Heart right ventricle (tissue), 16 donors: ENCODE measurements around the gene CBX2. TPM values are rescaled to one million over a fixed set of nuclear protein-coding genes. Genes with fewer than 3 reads are reported as not detected.
A peak's percentile ranks its signal among the peaks of the same experiment; 100 is the strongest.

ENCODE experiments used
- ATAC-seq, 8 donors: fragments of 200-7000 bp; cut with Tn5 transposase; one replicate each; pipeline ENCODE4 v1.9.1; 2020; ENCODE audit warnings: mild to moderate bottlenecking in 8 of 8, moderate library complexity in 8 of 8, moderate number of reproducible peaks in 1 of 8
- DNase-seq, 2 donors: peaks; one replicate each; pipeline ENCODE4 v3.0.0-alpha.2; 2020
- H3K27ac ChIP-seq, 10 donors: fragments of 200-600 bp; sonication (generic) in 2 of 10; one replicate each; pipeline versions ENCODE4 v1.5.0 to v1.8.0; 2020 to 2022; ENCODE audit warnings: mild to moderate bottlenecking in 3 of 10
- H3K27me3 ChIP-seq, 7 donors: fragments of 200-600 bp; one replicate each; pipeline ENCODE4 v1.8.0; 2021 to 2022; ENCODE audit warnings: mild to moderate bottlenecking in 2 of 7
- H3K36me3 ChIP-seq, 9 donors: fragments of 200-600 bp; sonication (generic) in 1 of 9; one replicate each; pipeline versions ENCODE4 v1.5.0 to v1.8.0; 2020 to 2022; ENCODE audit warnings: mild to moderate bottlenecking in 2 of 9
- H3K4me1 ChIP-seq, 9 donors: fragments of 200-600 bp; sonication (generic) in 1 of 9; one replicate each; pipeline versions ENCODE4 v1.5.0 to v1.8.0; 2020 to 2022; ENCODE audit warnings: mild to moderate bottlenecking in 4 of 9
- H3K4me3 ChIP-seq, 10 donors: fragments of 200-600 bp; sonication (generic) in 2 of 10; one replicate each; pipeline versions ENCODE4 v1.5.0 to v1.8.0; 2020 to 2022; ENCODE audit warnings: mild to moderate bottlenecking in 7 of 10, moderate library complexity in 2 of 10
- H3K9me3 ChIP-seq, 11 donors: fragments of 200-600 bp in 10 of 11; sonication (generic) in 2 of 11; one replicate each; pipeline versions ENCODE4 v1.5.0 to v1.8.0; 2013 to 2022; ENCODE audit warnings: mild to moderate bottlenecking in 2 of 11, control low read depth in 1 of 11, moderate library complexity in 1 of 11
- CTCF ChIP-seq, 9 donors: fragments of 200-600 bp; sonication (generic) in 2 of 9; IDR thresholded peaks; one replicate each; pipeline versions ENCODE4 v1.5.0 to v1.8.0; 2021 to 2022; ENCODE audit warnings: antibody characterized with exemption in 9 of 9, mild to moderate bottlenecking in 5 of 9, moderate library complexity in 1 of 9
- WGBS, 2 donors: extraction: QIAGEN DNeasy Blood & Tissue Kit; methylation state at CpG; one replicate each; pipeline ENCODE4 v1.1.7; 2013; ENCODE audit warnings: inconsistent platforms in 1 of 2; 5-methylcytosine and 5-hydroxymethylcytosine counted together
- intact Hi-C, 10 donors: fragments of 100-400 bp; cut with DNase I; formaldehyde crosslinking; loops; one replicate each; pipeline versions ENCODE4 v1.11.1 to v1.14.2; 2022
- polyA plus RNA-seq, 2 donors: library from polyadenylated mRNA; stranded (reverse); fragments of 200-250 nt; gene quantifications; one replicate each; pipeline ENCODE4 v1.2.3, GENCODE V29; 2013
- total RNA-seq, 10 donors: library from RNA; stranded (reverse); fragmentation: NEBNext Ultra II Directional in 3 of 10; extraction: Animal tissue kit (Norgen Biotek cat#: 25700) in 3 of 10; gene quantifications; one replicate each; pipeline versions ENCODE4 v1.2.1 to v1.2.4, GENCODE V29; 2021 to 2023
- donor health status: Arrhythmogenic right ventricular cardiomyopathy.
- donor health status: ischemic (EF 13 %, LVEDD 7.1; RV severe dilation, severe dysfunction).
- donor health status: healthy with polysubstance abuse.
- donor health status: DM: no; HTN: yes; CAD: no.
- donor health status: DM: no; HTN: no; CAD: no.
- donor health status: ischemic (EF 25% LVEDD 6.9; RV normal size, moderate dysfunction).
- donor health status: ischemic (EF 25% LVEDD 5.7; RV mildly dilated, moderate dysfunction).
- donor health status: healthy.
- donor health status: DM: yes; HTN: yes; CAD: no.
- donor health status: Ischemic cardiomyopathy.
- donor health status: ischemic (EF 35%, LVEDD 5.7; RV mildly dilated, moderate dysfunction).
- donor health status: nonischemic (EF 11% LVEDD 7.7; RV severe dilation, severe dysfunction).
- donor health status: DM: yes; HTN: yes; CAD: no.
- donor health status: PGD.
- donor health status: ischemic (EF 29% LVEDD 5.4; RV normal size, mild dysfunction).
- donor health status: nonischemic (EF 23%, LVEDD 6.1; RV moderate dilation, normal function).

CBX2 gene
- total and polyA plus RNA-seq, 12 donors, result 1.5 to 7.1 (median 2.9) TPM

GRCh38 chr17:79833110-79833450 is 55.1 kb downstream of the CBX2 start:
- ATAC-seq (no peak), DNase-seq (no peak)
- Histone ChIP-seq H3K27ac (peak overlapping the region in 1 of 10 donors; percentile 87), H3K27me3 (no peaks in the 10 kb centered on the region), H3K9me3 (no peaks in the 10 kb centered on the region), H3K4me1 (peaks cover 24 to 79% (median 58%) of the 10 kb centered on the region in 9 donors), H3K36me3 (peaks cover 0 to 34% (median 21%) of the 10 kb centered on the region in 9 donors), H3K4me3 (peak overlapping the region in 6 of 10 donors; percentile 27 to 51 (median 46))
- intact Hi-C loops, result loop anchor here in 1 of 10 donors (10.0 kb wide), 1 partner anchor 88 kb away; no protein-coding TSS in a partner anchor
- no peak for TF ChIP-seq CTCF (IDR thresholded peaks at IDR 0.05)
- WGBS, 2 donors, result 73 to 84% methylated on average over 7 of the region's 7 CpGs

GRCh38 chr17:79833744-79834564 is 56.0 kb downstream of the CBX2 start:
- Histone ChIP-seq H3K36me3 (peaks cover 0 to 34% (median 21%) of the 10 kb centered on the region in 9 donors), H3K27ac (no peak overlapping the region), H3K9me3 (no peaks in the 10 kb centered on the region), H3K4me3 (no peak overlapping the region), H3K27me3 (no peaks in the 10 kb centered on the region), H3K4me1 (peaks cover 24 to 75% (median 57%) of the 10 kb centered on the region in 9 donors)
- no peak for TF ChIP-seq CTCF (IDR thresholded peaks at IDR 0.05)
- ATAC-seq, result no peak
- WGBS, 2 donors, result 78 to 87% methylated on average over 74 to 83 of the region's 83 CpGs
- no peak for DNase-seq
- intact Hi-C loops, result loop anchor here in 1 of 10 donors (10.0 kb wide), 1 partner anchor 89 kb away; no protein-coding TSS in a partner anchor

GRCh38 chr17:79834565-79835469 is 56.9 kb downstream of the CBX2 start:
- Histone ChIP-seq H3K4me3 (no peak overlapping the region), H3K9me3 (no peaks in the 10 kb centered on the region), H3K27ac (no peak overlapping the region), H3K27me3 (peaks cover 0 to 4% (median 2%) of the 10 kb centered on the region in 7 donors), H3K4me1 (peaks cover 27 to 70% (median 52%) of the 10 kb centered on the region in 9 donors), H3K36me3 (peaks cover 0 to 34% (median 21%) of the 10 kb centered on the region in 9 donors)
- ATAC-seq (no peak), DNase-seq (peak; percentile 13 to 47)
- intact Hi-C loops, result loop anchor here in 4 of 10 donors (5.0 to 10.0 kb wide), 4 partner anchors 33 to 157 kb away; partner anchors contain the start of gene CBX8 (in 1 of the 4)
- WGBS, 2 donors, result 83 to 91% methylated on average over 55 to 61 of the region's 61 CpGs
- TF ChIP-seq CTCF (IDR thresholded peaks at IDR 0.05), result peak; percentile 12 to 69 (median 56)

- Histone ChIP-seq H3K27ac (no peak overlapping the region), H3K36me3 (peaks cover 0 to 34% (median 21%) of the 10 kb centered on the region in 9 donors), H3K4me3 (no peak overlapping the region), H3K9me3 (no peaks in the 10 kb centered on the region), H3K4me1 (peaks cover 32 to 71% (median 58%) of the 10 kb centered on the region in 9 donors), H3K27me3 (peaks cover 0 to 10% (median 9%) of the 10 kb centered on the region in 7 donors)
- DNase-seq (no peak), ATAC-seq (no peak)
- TF ChIP-seq CTCF (IDR thresholded peaks at IDR 0.05), result no peak
- WGBS, 2 donors, result 83 to 88% methylated on average over 12 to 13 of the region's 13 CpGs
- intact Hi-C loops, result loop anchor here in 4 of 10 donors (5.0 to 10.0 kb wide), 4 partner anchors 33 to 157 kb away; partner anchors contain the start of gene CBX8 (in 1 of the 4)
These were observed 57.5 kb downstream of the CBX2 start for GRCh38 chr17:79835470-79835899.
